Measurements from ENCODE around the gene SRR.

Gene SRR

GRCh38 chr17:2323629-2324314 lies 20.0 kb downstream of the SRR start:
- no peak for TF ChIP-seq CTCF (IDR thresholded peaks at IDR 0.05; ENCODE audit: low read depth, low read length)
- in situ Hi-C loops (cut with HindIII; ENCODE audit: low sequenced_read_pairs) = no loop called here
- H3K4me3 ChIP-seq (ENCODE audit: low read depth, low read length) = no peak overlapping the region
- DNase-seq (ENCODE audit: low read depth, low spot score) = no peak

GRCh38 chr17:2331303-2331702 lies 27.6 kb downstream of the SRR start:
- H3K4me3 ChIP-seq (ENCODE audit: low read depth, low read length) = no peak overlapping the region
- DNase-seq (ENCODE audit: low read depth, low spot score) = no peak
- TF ChIP-seq CTCF (IDR thresholded peaks at IDR 0.05; ENCODE audit: low read depth, low read length) = no peak
- in situ Hi-C loops (cut with HindIII; ENCODE audit: low sequenced_read_pairs) = no loop called here

GRCh38 chr17:2335726-2336214 lies 32.0 kb downstream of the SRR start:
- in situ Hi-C loops (cut with HindIII; ENCODE audit: low sequenced_read_pairs) = no loop called here
- H3K4me3 ChIP-seq (ENCODE audit: low read depth, low read length) = peak overlapping the region; percentile 74
- no peak for DNase-seq (ENCODE audit: low read depth, low spot score)
- TF ChIP-seq CTCF (IDR thresholded peaks at IDR 0.05; ENCODE audit: low read depth, low read length) = no peak

GRCh38 chr17:2336215-2336851 lies 32.6 kb downstream of the SRR start, which contains the start of gene TSR1:
Gene TSR1, minus strand, starts transcription at chr17:2336457. Its CDS starts 30 bp downstream, at chr17:2336427.
- peak; percentile 91 for DNase-seq (ENCODE audit: low read depth, low spot score)
- peak within 1 kb of the TSS; percentile 74 for H3K4me3 ChIP-seq (ENCODE audit: low read depth, low read length)
- in situ Hi-C loops (cut with HindIII; ENCODE audit: low sequenced_read_pairs) = no loop called here
- TF ChIP-seq CTCF (IDR thresholded peaks at IDR 0.05; ENCODE audit: low read depth, low read length) = peak; percentile 19

GRCh38 chr17:2336852-2337543 lies 33.2 kb downstream of the SRR start, which contains the start of gene SGSM2:
Gene SGSM2, plus strand, starts transcription at chr17:2337501. Its CDS starts 188 bp downstream, at chr17:2337689.
- TF ChIP-seq CTCF (IDR thresholded peaks at IDR 0.05; ENCODE audit: low read depth, low read length) = no peak
- DNase-seq (ENCODE audit: low read depth, low spot score) = peak; percentile 41
- in situ Hi-C loops (cut with HindIII; ENCODE audit: low sequenced_read_pairs) = no loop called here
- peak within 1 kb of the TSS; percentile 74 for H3K4me3 ChIP-seq (ENCODE audit: low read depth, low read length)

- TF ChIP-seq CTCF (IDR thresholded peaks at IDR 0.05; ENCODE audit: low read depth, low read length) = peak; percentile 4
- in situ Hi-C loops (cut with HindIII; ENCODE audit: low sequenced_read_pairs) = no loop called here
- DNase-seq (ENCODE audit: low read depth, low spot score) = peak; percentile 59
These were observed 34.0 kb downstream of the SRR start for GRCh38 chr17:2337544-2338314.

More at GRCh38 chr17:2337544-2338314, 34.0 kb downstream of the SRR start:
- peak overlapping the region; percentile 74 for H3K4me3 ChIP-seq (ENCODE audit: low read depth, low read length)

Measured in astrocyte of the spinal cord (primary cell).